IPS-NIHi11 (cell line): ENCODE measurements around the gene HMCES.
A peak's percentile ranks its signal among the peaks of the same experiment; 100 is the strongest.

Source experiments
- DNase-seq: peaks from one replicate; pipeline ENCODE4 v3.0.0; 2012; ENCODE audit warnings: mixed read lengths, low spot score

The HMCES gene

GRCh38 chr3:129304146-129304961 is 25.7 kb downstream of the HMCES start:
- DNase-seq = no peak

- DNase-seq = no peak
These were observed 26.2 kb downstream of the HMCES start for GRCh38 chr3:129304962-129305222.

GRCh38 chr3:129305592-129306091 is 27.0 kb downstream of the HMCES start:
- peak; percentile 94 for DNase-seq

DNA sequence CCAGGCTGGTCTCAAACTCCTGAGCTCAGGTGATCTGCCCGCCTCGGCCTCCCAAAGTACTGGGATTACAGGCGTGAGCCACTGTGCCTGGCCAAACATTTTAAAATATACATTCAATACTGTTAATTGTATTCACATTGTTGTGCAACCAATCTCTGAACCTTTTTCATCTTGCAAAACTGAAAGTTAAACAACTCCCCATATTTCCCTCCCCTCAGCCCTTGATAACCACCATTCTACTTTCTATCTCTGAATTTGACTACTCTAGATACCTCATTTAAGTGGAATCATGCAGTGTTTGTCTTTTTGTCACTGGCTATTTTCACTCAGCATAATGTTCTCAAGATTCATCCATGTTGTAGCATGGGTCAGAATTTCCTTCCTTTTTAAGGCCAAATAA is 30.0 kb downstream of the HMCES start:
- no peak for DNase-seq

DNA sequence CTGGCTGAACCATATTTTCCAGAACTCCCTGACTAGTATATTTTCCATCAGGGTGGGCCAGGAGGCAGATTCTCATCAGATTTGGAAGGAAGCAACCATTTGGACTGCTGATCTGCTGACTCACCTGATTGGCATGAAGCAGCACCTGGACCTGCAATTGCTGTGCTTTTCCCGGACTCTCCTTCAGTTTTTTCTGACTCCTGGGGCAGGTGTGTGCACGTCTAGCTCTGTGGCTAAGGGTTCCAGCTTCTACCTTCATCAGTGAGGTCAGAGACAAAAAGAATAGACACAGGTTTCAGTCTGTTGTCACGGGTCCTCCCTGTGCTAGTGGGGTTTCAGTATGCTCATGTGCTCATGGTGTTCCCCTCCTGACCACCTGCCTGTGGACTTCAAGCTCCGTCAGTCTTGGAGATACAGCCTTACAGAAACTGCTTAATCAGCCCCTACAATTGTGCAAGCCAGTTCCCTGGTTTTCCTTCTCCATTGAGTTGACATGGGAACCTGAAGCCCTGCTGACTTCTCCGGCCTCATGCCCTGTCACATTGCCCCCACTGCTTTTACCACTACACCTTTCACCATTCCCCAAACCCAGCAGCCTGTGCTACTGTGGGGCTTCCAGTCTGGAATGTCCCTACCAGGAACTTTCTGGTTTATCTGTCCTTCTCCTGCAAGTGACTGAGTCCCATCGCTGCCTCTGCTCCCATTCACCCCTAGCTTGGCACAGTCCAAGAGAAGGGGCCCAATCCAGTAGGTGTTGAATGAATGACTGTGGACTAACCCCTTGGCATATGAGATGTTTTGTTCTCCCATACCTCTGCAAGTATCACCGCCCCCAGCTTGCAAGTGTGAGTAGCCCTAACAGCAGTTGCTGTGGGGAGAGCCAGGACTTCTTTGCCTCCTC is 31.7 kb downstream of the HMCES start:
- DNase-seq = no peak

- DNase-seq = no peak
These were observed 32.6 kb downstream of the HMCES start for GRCh38 chr3:129311054-129311902.

GRCh38 chr3:129312021-129312639 is 33.5 kb downstream of the HMCES start:
- no peak for DNase-seq

GRCh38 chr3:129312671-129313414 is 34.2 kb downstream of the HMCES start:
- DNase-seq = no peak

DNA sequence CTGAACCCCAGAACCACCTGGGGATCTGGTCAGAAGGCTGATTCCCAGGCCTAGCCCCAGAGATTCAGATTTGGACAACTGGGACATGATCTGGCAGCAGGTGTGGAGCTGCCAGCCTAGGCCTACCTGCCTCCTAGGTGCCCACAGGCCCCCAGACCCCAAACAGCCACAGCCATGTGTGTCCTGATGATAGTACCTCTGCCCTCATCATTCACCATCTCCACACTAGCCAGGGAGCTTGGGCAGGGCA is 34.7 kb downstream of the HMCES start:
- no peak for DNase-seq

GRCh38 chr3:129313665-129314385 is 35.2 kb downstream of the HMCES start:
- no peak for DNase-seq

DNA sequence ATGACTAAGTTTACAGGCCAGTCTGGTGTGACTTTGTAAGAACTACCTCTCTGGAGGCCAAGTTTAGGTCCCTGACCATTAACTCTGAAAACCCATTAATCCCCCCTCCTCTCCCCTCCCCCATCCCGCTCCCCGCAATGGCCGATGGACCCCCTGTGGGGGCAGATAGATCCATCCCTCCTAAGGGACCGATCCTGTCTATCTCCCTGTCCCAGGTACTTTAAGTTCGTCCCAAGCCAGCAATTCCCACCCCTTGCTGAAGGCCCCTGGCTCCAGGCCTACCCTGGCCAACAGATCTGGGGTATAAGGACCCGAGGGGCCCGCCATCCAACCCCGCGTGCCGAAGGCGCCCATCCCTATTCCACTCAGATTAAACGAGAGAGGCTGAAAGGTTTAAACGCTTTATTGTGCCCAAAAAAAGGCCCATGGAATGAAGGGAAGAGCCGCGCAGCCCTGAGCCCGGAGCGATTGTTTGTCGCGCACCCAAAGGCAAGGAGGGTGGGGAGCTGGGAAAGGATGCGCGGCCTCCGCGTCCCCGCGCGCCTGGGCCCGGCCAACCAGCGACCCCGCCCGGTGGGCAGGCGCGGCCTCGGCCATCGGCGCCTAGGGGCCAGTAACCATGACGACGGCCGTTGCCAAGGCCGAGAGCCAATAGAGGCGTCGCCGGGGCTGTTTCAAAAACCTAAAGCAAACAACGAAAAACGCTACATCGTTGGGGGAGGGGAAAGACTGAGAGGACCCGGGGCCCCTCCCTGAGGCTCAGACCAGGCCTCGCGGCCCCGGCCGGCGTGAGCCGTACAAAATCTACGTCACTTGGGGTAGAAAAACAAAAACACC is 35.9 kb downstream of the HMCES start:
- peak; percentile 97 for DNase-seq

DNA sequence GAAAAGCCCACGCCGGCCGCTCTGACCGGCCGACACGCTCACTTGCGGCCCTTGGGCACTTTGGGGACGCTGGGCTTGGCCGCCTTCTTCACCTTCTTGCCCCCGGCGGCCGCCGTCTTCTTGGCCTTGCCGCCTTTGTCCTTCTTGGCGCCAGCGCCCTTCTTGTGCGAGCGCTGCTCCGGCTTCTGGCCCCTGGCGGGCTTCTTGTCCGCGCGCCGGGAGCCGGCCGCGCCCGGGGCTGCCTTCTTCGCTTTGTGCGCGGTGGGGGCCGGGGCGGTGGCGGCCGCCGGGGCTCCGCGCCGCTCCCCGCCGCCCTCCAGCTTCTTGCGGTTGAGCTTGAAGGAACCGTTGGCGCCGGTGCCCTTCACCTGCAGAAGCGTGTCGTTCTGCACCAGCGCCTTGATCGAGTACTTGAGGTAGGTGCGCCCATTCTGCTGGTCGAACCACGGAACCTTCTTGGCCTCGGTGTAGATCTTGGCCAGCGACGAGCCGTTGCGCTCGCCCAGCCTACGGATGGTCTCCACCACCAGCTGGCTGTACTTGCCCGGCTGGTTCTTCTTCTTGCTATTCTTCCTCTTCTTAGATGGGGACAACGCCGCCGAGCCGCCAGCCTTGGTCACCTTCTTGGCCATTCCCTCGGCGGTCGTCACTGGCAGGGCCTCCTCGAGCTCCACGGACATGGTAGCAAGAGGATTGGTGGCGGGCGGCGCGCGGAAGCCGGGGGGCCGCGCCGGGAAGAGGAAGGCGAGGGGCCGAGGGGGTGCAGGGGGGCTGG is 36.7 kb downstream of the HMCES start:
- peak; percentile 49 for DNase-seq

DNA sequence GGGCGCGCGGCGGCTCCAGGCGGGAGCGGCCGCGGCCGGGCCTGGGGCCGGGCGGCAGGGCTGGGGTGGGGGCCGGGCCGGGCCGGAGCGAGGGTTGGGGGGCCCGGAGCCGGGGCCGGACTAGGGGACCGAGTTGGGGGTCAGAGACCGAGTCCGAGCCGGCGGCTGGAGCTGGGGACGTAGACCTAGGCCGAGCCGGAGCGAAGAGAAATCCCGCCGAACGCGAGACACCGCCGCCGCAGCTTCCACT is 37.3 kb downstream of the HMCES start:
- no peak for DNase-seq

- DNase-seq = peak; percentile 90
These were observed 37.8 kb downstream of the HMCES start for GRCh38 chr3:129316248-129317013.

- DNase-seq = peak; percentile 38
These were observed 38.5 kb downstream of the HMCES start for GRCh38 chr3:129317014-129317771.

DNA sequence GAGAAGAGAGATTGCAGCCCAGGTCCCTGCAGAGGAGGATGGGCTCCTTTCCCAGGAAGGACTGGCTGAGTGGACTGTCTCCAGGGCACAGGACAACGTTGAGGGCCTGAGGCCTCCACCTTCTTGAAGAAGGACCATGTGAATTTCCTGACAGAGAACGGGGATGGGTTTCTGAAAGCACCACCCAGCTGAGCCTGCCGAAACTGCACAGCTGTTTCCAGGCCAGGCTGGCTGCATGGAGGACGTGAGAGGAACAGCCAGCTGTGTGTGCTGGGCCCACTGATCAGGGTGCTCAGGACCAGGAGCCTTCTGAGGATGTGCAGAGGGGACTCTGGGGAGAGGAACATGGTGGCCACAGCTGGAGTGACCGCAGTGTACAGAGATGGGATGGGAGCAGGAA is 39.2 kb downstream of the HMCES start:
- DNase-seq = no peak

DNA sequence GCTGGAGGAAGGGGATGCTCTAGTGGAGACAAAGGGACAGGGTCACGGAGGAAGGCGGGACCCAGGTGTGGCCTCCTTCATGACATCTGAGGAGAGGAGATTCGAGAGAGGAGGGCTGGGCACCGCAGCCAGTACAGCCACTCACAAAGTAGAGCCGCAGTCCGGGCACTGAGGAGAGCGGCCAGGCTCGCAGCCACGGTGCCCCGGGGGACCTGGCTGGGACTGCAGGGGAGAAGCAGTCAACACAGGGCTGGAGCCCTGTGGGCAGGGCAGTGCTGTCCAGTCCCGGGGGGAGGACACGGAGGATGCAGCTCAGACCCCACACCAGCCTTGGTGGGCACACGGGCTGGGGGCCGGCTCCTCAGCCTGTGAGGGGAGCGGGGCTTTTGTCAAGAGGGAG is 40.3 kb downstream of the HMCES start:
- no peak for DNase-seq

GRCh38 chr3:129320261-129320660 is 41.6 kb downstream of the HMCES start:
- no peak for DNase-seq
